HG03432 (cell line): ENCODE measurements around the gene MAN2A2.

Source experiments
- ATAC-seq: cut with Tn5 transposase; IDR thresholded peaks from one replicate; pipeline ENCODE4 v1.9.1; 2021; ENCODE audit warnings: mild to moderate bottlenecking, moderate library complexity; ENCODE audit not compliant: unreplicated experiment

Gene MAN2A2

GRCh38 chr15:90936823-90937222, 33.7 kb downstream of the MAN2A2 start:
- ATAC-seq = no peak

- no peak for ATAC-seq
Measured at GRCh38 chr15:90938261-90938660, 35.2 kb downstream of the MAN2A2 start.

- no peak for ATAC-seq
Measured at GRCh38 chr15:90939756-90940155, 36.7 kb downstream of the MAN2A2 start.

- ATAC-seq = no peak
Measured at GRCh38 chr15:90941038-90941437, 37.9 kb downstream of the MAN2A2 start.

- no peak for ATAC-seq
Measured at GRCh38 chr15:90942354-90943120, 39.4 kb downstream of the MAN2A2 start.

GRCh38 chr15:90945091-90945490, 42.0 kb downstream of the MAN2A2 start:
- ATAC-seq = no peak

GRCh38 chr15:90946538-90946937, 43.4 kb downstream of the MAN2A2 start:
- no peak for ATAC-seq

GRCh38 chr15:90946941-90947576, 44.0 kb downstream of the MAN2A2 start:
- no peak for ATAC-seq

GRCh38 chr15:90947577-90948357, 44.7 kb downstream of the MAN2A2 start:
- no peak for ATAC-seq

GRCh38 chr15:90948506-90948905, 45.4 kb downstream of the MAN2A2 start:
- ATAC-seq = no peak

GRCh38 chr15:90949979-90950675, 47.0 kb downstream of the MAN2A2 start:
- ATAC-seq = no peak

GRCh38 chr15:90950676-90951075, 47.6 kb downstream of the MAN2A2 start:
- ATAC-seq = no peak

- no peak for ATAC-seq
Measured at GRCh38 chr15:90952901-90953677, 50.0 kb downstream of the MAN2A2 start.

GRCh38 chr15:90953947-90954711, 51.0 kb downstream of the MAN2A2 start:
- ATAC-seq = no peak

- peak; percentile 95 for ATAC-seq
Measured at GRCh38 chr15:90954712-90955623, 51.9 kb downstream of the MAN2A2 start, which contains the start of gene RCCD1. Gene RCCD1 (plus strand): TSS chr15:90954884. CDS start chr15:90956735, 1,851 bp downstream.

- no peak for ATAC-seq
Measured at GRCh38 chr15:90955624-90956273, 52.6 kb downstream of the MAN2A2 start.

- no peak for ATAC-seq
Measured at GRCh38 chr15:90956274-90957030, 53.4 kb downstream of the MAN2A2 start.
